Upper lobe of left lung (tissue), 6 donors: Measurements from ENCODE around the gene HIRA. TPM values are rescaled to one million over a fixed set of nuclear protein-coding genes. Genes with fewer than 3 reads are reported as not detected.
"Not testable (repeated sequence)": the region's sequence is repeated elsewhere in the genome, so short reads cannot be mapped to it uniquely, and the experiment has no call there.

Experiments used
- ATAC-seq, 2 donors: fragments of 200-7000 bp; cut with Tn5 transposase; one replicate each; pipeline ENCODE4 v1.9.1; 2022; ENCODE audit warnings: mild to moderate bottlenecking in 2 of 2, moderate library complexity in 2 of 2; ENCODE audit not compliant: low FRiP score in 2 of 2
- DNase-seq, 2 donors: peaks; one replicate each; pipeline ENCODE4 v3.0.0-alpha.2; 2019 to 2020
- H3K27ac ChIP-seq, 4 donors: fragments of 200-600 bp; sonication (generic); one replicate each; pipeline ENCODE4 v1.5.1; 2016 to 2019
- H3K27me3 ChIP-seq, 4 donors: fragments of 200-600 bp; sonication (generic); one replicate each; pipeline ENCODE4 v1.5.1; 2017 to 2019
- H3K36me3 ChIP-seq, 4 donors: fragments of 200-600 bp; sonication (generic); one replicate each; pipeline ENCODE4 v1.5.1; 2016 to 2019
- H3K4me1 ChIP-seq, 4 donors: fragments of 200-600 bp; sonication (generic); one replicate each; pipeline ENCODE4 v1.5.1; 2018 to 2019
- H3K4me3 ChIP-seq, 4 donors: fragments of 200-600 bp; sonication (generic); one replicate each; pipeline ENCODE4 v1.5.1; 2017 to 2019; ENCODE audit warnings: mild to moderate bottlenecking in 2 of 4, moderate library complexity in 1 of 4
- H3K9me3 ChIP-seq, 4 donors: fragments of 200-600 bp; sonication (generic); one replicate each; pipeline ENCODE4 v1.5.1; 2018 to 2019
- EP300 ChIP-seq, 4 donors: sonication (generic); formaldehyde crosslinking; IDR thresholded peaks; one replicate each; pipeline ENCODE4 v1.5.1; 2017; ENCODE audit warnings: antibody characterized with exemption in 4 of 4, control low read depth in 2 of 4
- POLR2A ChIP-seq, 4 donors: fragments of 450-650 bp; IDR thresholded peaks; one replicate each; pipeline ENCODE4 v1.5.1; 2016 to 2017; ENCODE audit warnings: antibody characterized with exemption in 4 of 4, mild to moderate bottlenecking in 2 of 4
- POLR2AphosphoS5 ChIP-seq, 2 donors: sonication (generic); formaldehyde crosslinking; IDR thresholded peaks; one replicate each; pipeline ENCODE4 v1.5.1; 2017; ENCODE audit warnings: antibody characterized with exemption in 2 of 2
- WGBS, 2 donors: methylation state at CpG; one replicate each; pipeline ENCODE4 v1.1.5; 2017 to 2018; 5-methylcytosine and 5-hydroxymethylcytosine counted together
- total RNA-seq, 6 donors: library from RNA; depleted of rRNA in 4 of 6; stranded (reverse); fragments of >200 nt in 4 of 6; gene quantifications; one replicate each; pipeline versions ENCODE4 v1.1.0 to v1.2.1, GENCODE V29; 2016 to 2021
- TF ChIP-seq, protein P1 (sequence below), 6 experiments: fragments of 450-650 bp in 4 of 6; fragments of 200-600 bp in 2 of 6; sonication (generic) in 2 of 6; IDR thresholded peaks; one replicate each; pipeline ENCODE4 v1.5.1; 2016 to 2019; ENCODE audit warnings: antibody characterized with exemption in 6 of 6
- donor health status: DM: no; HTN: no; CAD: no; lungs with moderate emphysema.
- donor health status: DM: no; HTN: yes; CAD: no; lungs with severe emphysema.

Gene HIRA
- total RNA-seq, 6 donors from 2014 or later = 9.9 to 27.5 (median 22.1) TPM

DNA sequence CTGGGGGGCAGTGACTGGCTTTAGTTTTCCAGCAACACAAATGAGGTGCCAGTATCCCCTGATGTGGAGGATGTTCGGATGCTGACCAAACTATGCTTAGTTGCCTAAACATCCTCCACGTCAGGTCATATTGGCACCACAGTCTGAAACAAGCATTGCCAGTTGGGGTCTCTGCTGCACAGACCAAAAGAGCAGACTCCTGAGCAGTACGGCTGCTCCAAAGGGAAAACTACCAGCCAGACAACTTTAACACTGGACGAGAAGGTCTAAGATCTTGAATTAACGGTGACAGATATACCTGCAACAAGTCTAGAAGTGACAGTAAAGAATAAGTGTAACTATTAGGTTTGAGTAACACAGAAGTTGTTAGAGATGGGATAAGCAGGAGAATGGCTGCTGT lies 99.6 kb downstream of the HIRA start:
- no peak overlapping the region for H3K4me3 ChIP-seq
- peaks cover 0 to 21% (median 13%) of the 10 kb centered on the region in 4 donors for H3K9me3 ChIP-seq
- TF ChIP-seq POLR2A (IDR thresholded peaks at IDR 0.05) (no peak), EP300 (IDR thresholded peaks at IDR 0.05) (no peak), POLR2AphosphoS5 (IDR thresholded peaks at IDR 0.05) (no peak)
- TF ChIP-seq, protein P1, sequence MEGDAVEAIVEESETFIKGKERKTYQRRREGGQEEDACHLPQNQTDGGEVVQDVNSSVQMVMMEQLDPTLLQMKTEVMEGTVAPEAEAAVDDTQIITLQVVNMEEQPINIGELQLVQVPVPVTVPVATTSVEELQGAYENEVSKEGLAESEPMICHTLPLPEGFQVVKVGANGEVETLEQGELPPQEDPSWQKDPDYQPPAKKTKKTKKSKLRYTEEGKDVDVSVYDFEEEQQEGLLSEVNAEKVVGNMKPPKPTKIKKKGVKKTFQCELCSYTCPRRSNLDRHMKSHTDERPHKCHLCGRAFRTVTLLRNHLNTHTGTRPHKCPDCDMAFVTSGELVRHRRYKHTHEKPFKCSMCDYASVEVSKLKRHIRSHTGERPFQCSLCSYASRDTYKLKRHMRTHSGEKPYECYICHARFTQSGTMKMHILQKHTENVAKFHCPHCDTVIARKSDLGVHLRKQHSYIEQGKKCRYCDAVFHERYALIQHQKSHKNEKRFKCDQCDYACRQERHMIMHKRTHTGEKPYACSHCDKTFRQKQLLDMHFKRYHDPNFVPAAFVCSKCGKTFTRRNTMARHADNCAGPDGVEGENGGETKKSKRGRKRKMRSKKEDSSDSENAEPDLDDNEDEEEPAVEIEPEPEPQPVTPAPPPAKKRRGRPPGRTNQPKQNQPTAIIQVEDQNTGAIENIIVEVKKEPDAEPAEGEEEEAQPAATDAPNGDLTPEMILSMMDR (IDR thresholded peaks at IDR 0.05) = no peak
- H3K27ac ChIP-seq = no peak overlapping the region
- 94 to 98% methylated on average over 5 of the region's 5 CpGs for WGBS, 2 donors
- ATAC-seq (no peak), DNase-seq (no peak)
- H3K27me3 ChIP-seq = no peaks in the 10 kb centered on the region
- peaks cover 18 to 63% (median 48%) of the 10 kb centered on the region in 4 donors for H3K36me3 ChIP-seq
- H3K4me1 ChIP-seq = no peaks in the 10 kb centered on the region

DNA sequence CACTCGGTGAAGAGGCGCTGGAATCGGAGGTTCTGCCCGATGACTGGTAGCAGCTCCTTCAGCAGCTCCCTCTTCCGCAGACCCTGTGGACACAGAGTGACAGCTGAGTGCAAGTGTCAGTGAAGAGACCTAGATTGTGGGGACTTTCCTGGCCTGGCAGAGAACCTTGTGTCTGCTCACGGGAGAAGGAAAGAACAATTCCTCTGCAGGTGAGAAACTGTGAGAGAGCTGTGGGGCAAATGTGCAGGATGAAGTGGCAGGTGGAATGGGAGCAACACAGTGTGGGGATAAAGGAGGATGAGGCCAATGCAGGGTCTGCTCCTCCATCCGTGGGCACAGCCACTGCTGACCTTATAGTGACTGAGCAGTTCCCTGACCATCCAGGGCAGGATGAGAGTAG lies 100.1 kb downstream of the HIRA start:
- Histone ChIP-seq H3K27me3 (no peaks in the 10 kb centered on the region), H3K27ac (no peak overlapping the region), H3K4me3 (no peak overlapping the region), H3K36me3 (peaks cover 18 to 58% (median 45%) of the 10 kb centered on the region in 4 donors), H3K9me3 (peaks cover 0 to 16% (median 9%) of the 10 kb centered on the region in 4 donors), H3K4me1 (no peaks in the 10 kb centered on the region)
- DNase-seq (no peak), ATAC-seq (no peak)
- TF ChIP-seq, protein P1 (IDR thresholded peaks at IDR 0.05) = no peak
- TF ChIP-seq POLR2AphosphoS5 (IDR thresholded peaks at IDR 0.05) = no peak
- TF ChIP-seq EP300 (IDR thresholded peaks at IDR 0.05) = no peak
- no peak for TF ChIP-seq POLR2A (IDR thresholded peaks at IDR 0.05)
- 94 to 97% methylated on average over 2 to 7 of the region's 7 CpGs for WGBS, 2 donors

DNA sequence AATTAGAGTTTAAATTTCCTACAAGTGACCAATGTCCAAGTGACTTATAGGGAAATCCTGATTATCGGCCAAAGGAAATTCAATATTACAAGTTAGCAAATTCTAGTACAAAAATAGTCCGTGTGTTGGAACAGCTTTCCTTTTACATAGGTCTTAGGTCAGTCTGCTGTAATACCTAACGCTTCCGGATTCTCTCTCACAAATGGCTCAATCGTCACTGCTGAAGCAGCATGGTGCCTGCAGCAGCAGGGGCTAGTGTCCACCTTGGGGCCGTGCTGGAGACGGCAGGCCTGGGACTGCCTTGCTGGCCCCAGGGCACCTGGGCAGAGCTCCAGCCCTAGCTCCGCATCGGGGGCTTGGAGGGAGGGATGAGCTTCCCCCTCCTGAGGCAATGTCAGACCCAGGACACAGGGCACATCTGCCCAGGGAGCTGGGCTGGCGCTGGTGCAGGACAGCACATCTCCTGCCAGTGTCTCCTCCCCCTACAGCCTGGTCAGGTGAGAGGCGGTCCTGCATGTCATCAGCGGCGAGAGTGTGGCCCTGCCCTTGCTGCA lies 100.6 kb downstream of the HIRA start:
- H3K4me1 ChIP-seq = no peaks in the 10 kb centered on the region
- no peaks in the 10 kb centered on the region for H3K27me3 ChIP-seq
- H3K27ac ChIP-seq = no peak overlapping the region
- ATAC-seq (no peak), DNase-seq (peak in 1 of 2 donors; percentile 67)
- peaks cover 0 to 15% (median 9%) of the 10 kb centered on the region in 4 donors for H3K9me3 ChIP-seq
- TF ChIP-seq POLR2AphosphoS5 (IDR thresholded peaks at IDR 0.05) (no peak), POLR2A (IDR thresholded peaks at IDR 0.05) (no peak), EP300 (IDR thresholded peaks at IDR 0.05) (no peak)
- TF ChIP-seq, protein P1 (IDR thresholded peaks at IDR 0.05) = no peak
- WGBS, 2 donors = 96 to 98% methylated on average over 8 to 12 of the region's 13 CpGs
- H3K4me3 ChIP-seq = no peak overlapping the region
- H3K36me3 ChIP-seq = peaks cover 16 to 53% (median 40%) of the 10 kb centered on the region in 4 donors

DNA sequence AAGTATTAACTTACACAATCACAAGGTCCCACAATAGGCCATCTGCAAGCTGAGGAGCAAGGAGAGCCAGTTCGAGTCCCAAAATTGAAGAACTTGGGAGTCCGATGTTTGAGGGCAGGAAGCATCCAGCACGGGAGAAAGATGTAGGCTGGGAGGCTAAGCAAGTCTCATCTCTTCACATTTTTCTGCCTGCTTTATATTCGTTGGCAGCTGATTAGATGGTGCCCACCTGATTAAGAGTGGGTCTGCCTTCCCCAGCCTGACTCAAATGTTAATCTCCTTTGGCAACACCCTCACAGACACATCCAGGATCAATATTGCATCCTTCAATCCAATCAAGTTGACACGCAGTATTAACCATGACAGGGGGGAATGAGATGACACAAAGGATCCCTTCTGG lies 101.3 kb downstream of the HIRA start:
- H3K27ac ChIP-seq, ATAC-seq, H3K27me3 ChIP-seq, H3K4me3 ChIP-seq, DNase-seq, H3K4me1 ChIP-seq: not testable (repeated sequence)
- peaks cover 0 to 15% (median 9%) of the 10 kb centered on the region in 4 donors for H3K9me3 ChIP-seq
- WGBS, 2 donors = 92 to 96% methylated on average over 5 of the region's 5 CpGs
- peaks cover 13 to 45% (median 35%) of the 10 kb centered on the region in 4 donors for H3K36me3 ChIP-seq

- WGBS, 2 donors = 74 to 85% methylated on average over 3 of the region's 3 CpGs
- Histone ChIP-seq H3K9me3 (peaks cover 0 to 15% (median 9%) of the 10 kb centered on the region in 4 donors), H3K27me3 (no peaks in the 10 kb centered on the region), H3K4me1 (no peaks in the 10 kb centered on the region), H3K4me3 (no peak overlapping the region), H3K36me3 (peaks cover 13 to 38% (median 30%) of the 10 kb centered on the region in 4 donors), H3K27ac (no peak overlapping the region)
- DNase-seq (peak in 1 of 2 donors; percentile 39), ATAC-seq (peak in 1 of 2 donors; percentile 68)
- no peak for TF ChIP-seq POLR2A (IDR thresholded peaks at IDR 0.05)
- TF ChIP-seq EP300 (IDR thresholded peaks at IDR 0.05) = no peak
- no peak for TF ChIP-seq POLR2AphosphoS5 (IDR thresholded peaks at IDR 0.05)
- TF ChIP-seq, protein P1 (IDR thresholded peaks at IDR 0.05) = no peak
These were observed 102.1 kb downstream of the HIRA start for GRCh38 chr22:19329454-19329853.
